MM.1S (cell line): ENCODE results near the gene FLG2.

Experiments
- DNase-seq: peaks from one replicate; pipeline ENCODE4 v3.0.0-alpha.2; 2015
- H2AFZ ChIP-seq: fragments of 300-600 bp; sonication (generic); 2 replicates; pipeline ENCODE4 v1.6.0; 2016; ENCODE audit warnings: antibody characterized with exemption, low read length
- H3F3A ChIP-seq: fragments of 300-600 bp; sonication (generic); 2 replicates; pipeline ENCODE4 v1.6.1; 2016; ENCODE audit warnings: mild to moderate bottlenecking, antibody characterized with exemption, low read length, moderate library complexity, mixed read lengths; ENCODE audit not compliant: insufficient read depth
- H3K27ac ChIP-seq: fragments of 300-600 bp; sonication (generic); 2 replicates; pipeline ENCODE4 v1.5.1; 2016; ENCODE audit warnings: mild to moderate bottlenecking, low read length
- H3K27me3 ChIP-seq: fragments of 300-600 bp; sonication (generic); replicated peaks from 2 replicates; pipeline ENCODE4 v1.6.0; 2016; ENCODE audit warnings: low read length; ENCODE audit not compliant: insufficient read depth
- H3K36me3 ChIP-seq: fragments of 300-600 bp; sonication (generic); replicated peaks from 2 replicates; pipeline ENCODE4 v1.6.1; 2016; ENCODE audit warnings: mild to moderate bottlenecking, low read length, mixed read lengths; ENCODE audit not compliant: insufficient read depth
- H3K4me1 ChIP-seq: fragments of 300-600 bp; sonication (generic); 2 replicates; pipeline ENCODE4 v1.6.1; 2016; ENCODE audit warnings: low read length, mixed read lengths
- H3K4me2 ChIP-seq: fragments of 300-600 bp; sonication (generic); 2 replicates; pipeline ENCODE4 v1.6.0; 2016; ENCODE audit warnings: low read depth, low read length
- H3K4me3 ChIP-seq: fragments of 300-600 bp; sonication (generic); 2 replicates; pipeline ENCODE4 v1.5.1; 2016; ENCODE audit warnings: low read length, mixed read lengths
- H3K79me2 ChIP-seq: fragments of 300-600 bp; sonication (generic); 2 replicates; pipeline ENCODE4 v1.6.1; 2016; ENCODE audit warnings: mixed run types, low read length, mixed read lengths
- H3K9ac ChIP-seq: fragments of 300-600 bp; sonication (generic); 2 replicates; pipeline ENCODE4 v1.6.1; 2016; ENCODE audit warnings: low read length, mixed read lengths
- H3K9me2 ChIP-seq: fragments of 300-600 bp; sonication (generic); replicated peaks from 2 replicates; pipeline ENCODE4 v1.6.1; 2016; ENCODE audit warnings: mild to moderate bottlenecking, low read length, mixed read lengths; ENCODE audit not compliant: insufficient read depth
- H3K9me3 ChIP-seq: fragments of 300-600 bp; sonication (generic); replicated peaks from 2 replicates; pipeline ENCODE4 v1.6.1; 2016; ENCODE audit warnings: mild to moderate bottlenecking, low read length, mixed read lengths; ENCODE audit not compliant: insufficient read depth
- H4K20me1 ChIP-seq: fragments of 300-600 bp; sonication (generic); 2 replicates; pipeline ENCODE4 v1.6.1; 2016; ENCODE audit warnings: mild to moderate bottlenecking, low read length, moderate library complexity, mixed read lengths; ENCODE audit not compliant: insufficient read depth
- CTCF ChIP-seq: fragments of 300-600 bp; sonication (generic); IDR thresholded peaks from 2 replicates; pipeline ENCODE4 v1.5.1; 2016; ENCODE audit warnings: antibody characterized with exemption, low read length, mixed read lengths
- EZH2 ChIP-seq: fragments of 300-600 bp; sonication (generic); optimal IDR thresholded peaks from 2 replicates; pipeline ENCODE3; 2017; ENCODE audit warnings: low read depth, mild to moderate bottlenecking, antibody characterized with exemption, low read length, mixed read lengths
- EZH2phosphoT487 ChIP-seq: fragments of 300-600 bp; sonication (generic); IDR thresholded peaks from 2 replicates; pipeline ENCODE4 v1.6.1; 2018; ENCODE audit warnings: antibody characterized with exemption, low read length

Gene FLG2

GRCh38 chr1:152386940-152387339, 27.1 kb upstream of the FLG2 start:
- Histone ChIP-seq H3K9ac (no peak overlapping the region), H3K4me2 (no peak overlapping the region), H3F3A (no peaks in the 10 kb centered on the region), H2AFZ (no peak overlapping the region), H3K9me2 (no peaks in the 10 kb centered on the region), H3K4me1 (peaks cover 4% of the 10 kb centered on the region), H3K79me2 (no peaks in the 10 kb centered on the region), H3K27ac (no peak overlapping the region), H3K9me3 (no peaks in the 10 kb centered on the region), H4K20me1 (no peaks in the 10 kb centered on the region), H3K4me3 (no peak overlapping the region), H3K27me3 (no peaks in the 10 kb centered on the region), H3K36me3 (no peaks in the 10 kb centered on the region)
- no peak for DNase-seq
- TF ChIP-seq CTCF: no peak
- TF ChIP-seq EZH2: no peak
- TF ChIP-seq EZH2phosphoT487: no peak

- Histone ChIP-seq H3K9me2 (no peaks in the 10 kb centered on the region), H3K4me2 (no peak overlapping the region), H3K4me1 (no peaks in the 10 kb centered on the region), H3F3A (no peaks in the 10 kb centered on the region), H3K9ac (no peak overlapping the region), H3K27ac (no peak overlapping the region), H3K79me2 (no peaks in the 10 kb centered on the region), H4K20me1 (no peaks in the 10 kb centered on the region), H3K27me3 (no peaks in the 10 kb centered on the region), H3K36me3 (no peaks in the 10 kb centered on the region), H3K4me3 (no peak overlapping the region), H3K9me3 (no peaks in the 10 kb centered on the region), H2AFZ (no peak overlapping the region)
- TF ChIP-seq EZH2: no peak
- no peak for TF ChIP-seq EZH2phosphoT487
- no peak for TF ChIP-seq CTCF
- no peak for DNase-seq
Observed at GRCh38 chr1:152380932-152381331, 21.1 kb upstream of the FLG2 start.

- no peak overlapping the region for H3K27ac ChIP-seq
- no peak for DNase-seq
- H4K20me1 ChIP-seq: no peaks in the 10 kb centered on the region
- TF ChIP-seq EZH2: no peak
- TF ChIP-seq EZH2phosphoT487: no peak
- TF ChIP-seq CTCF: no peak
- H3K27me3 ChIP-seq: no peaks in the 10 kb centered on the region
- H3K79me2 ChIP-seq: no peaks in the 10 kb centered on the region
- H3K9ac ChIP-seq: no peak overlapping the region
- H3F3A ChIP-seq: no peaks in the 10 kb centered on the region
- H3K9me3 ChIP-seq: no peaks in the 10 kb centered on the region
- no peak overlapping the region for H2AFZ ChIP-seq
- H3K4me3 ChIP-seq: no peak overlapping the region
- H3K4me1 ChIP-seq: no peaks in the 10 kb centered on the region
- no peaks in the 10 kb centered on the region for H3K9me2 ChIP-seq
- H3K36me3 ChIP-seq: no peaks in the 10 kb centered on the region
- no peak overlapping the region for H3K4me2 ChIP-seq
Observed at GRCh38 chr1:152374451-152374850, 14.6 kb upstream of the FLG2 start.
